COR-L47 (cell line): Measurements from ENCODE around the gene TMEM132D.

ENCODE experiments used
- DNase-seq: peaks from one replicate; lab custom pipeline; 2025; lab: John Stamatoyannopoulos, UW

The TMEM132D gene

DNA sequence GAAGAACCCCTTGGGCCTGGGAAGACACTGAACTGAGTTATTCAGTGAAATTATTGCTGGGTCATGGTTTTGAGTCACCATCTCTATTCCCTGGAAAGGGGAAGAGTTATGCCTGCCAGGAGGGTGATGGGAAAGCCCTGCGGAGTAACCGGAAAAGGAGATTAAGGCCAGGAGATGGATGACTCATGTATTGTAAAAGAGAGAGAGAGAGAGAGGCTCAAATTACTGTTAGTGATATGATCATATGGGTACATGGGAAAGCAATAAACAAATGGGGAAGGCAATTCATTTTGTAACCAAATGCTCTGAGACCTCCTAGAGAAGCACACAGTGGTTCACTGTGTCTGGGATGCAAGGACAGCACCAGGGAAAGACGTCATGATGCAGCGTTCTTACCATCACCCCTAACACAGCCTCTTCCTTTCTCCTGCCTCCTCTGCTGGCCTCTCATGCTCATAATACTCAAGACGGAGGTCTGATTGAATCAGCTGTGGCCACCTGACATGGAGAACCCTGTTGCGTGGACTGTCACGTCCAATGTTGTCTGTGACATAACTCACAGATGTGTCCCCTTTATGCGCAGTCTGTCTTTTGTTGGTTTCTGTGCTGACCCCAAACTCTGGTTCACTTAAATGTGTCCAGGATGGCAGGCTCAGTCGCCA lies 243.7 kb downstream of the TMEM132D start:
- DNase-seq: no peak

DNA sequence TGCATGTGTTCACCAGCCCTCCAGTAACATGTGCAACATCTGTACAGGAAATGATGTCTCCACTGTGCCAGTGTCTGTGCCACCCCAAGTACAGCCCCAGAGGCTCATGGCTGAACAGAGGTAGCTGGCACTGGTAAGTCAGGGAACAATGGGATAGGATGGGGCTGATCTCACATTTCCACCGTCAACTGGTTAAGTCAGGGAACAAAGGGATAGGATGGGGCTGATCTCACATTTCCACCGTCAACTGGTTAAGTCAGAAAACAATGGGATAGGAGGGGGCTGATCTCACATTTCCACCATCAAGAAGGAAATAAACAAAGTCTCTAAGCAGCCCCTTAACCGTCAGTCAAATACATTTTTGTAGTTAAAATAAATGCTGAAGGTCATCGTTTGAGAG lies 246.6 kb downstream of the TMEM132D start:
- no peak for DNase-seq

DNA sequence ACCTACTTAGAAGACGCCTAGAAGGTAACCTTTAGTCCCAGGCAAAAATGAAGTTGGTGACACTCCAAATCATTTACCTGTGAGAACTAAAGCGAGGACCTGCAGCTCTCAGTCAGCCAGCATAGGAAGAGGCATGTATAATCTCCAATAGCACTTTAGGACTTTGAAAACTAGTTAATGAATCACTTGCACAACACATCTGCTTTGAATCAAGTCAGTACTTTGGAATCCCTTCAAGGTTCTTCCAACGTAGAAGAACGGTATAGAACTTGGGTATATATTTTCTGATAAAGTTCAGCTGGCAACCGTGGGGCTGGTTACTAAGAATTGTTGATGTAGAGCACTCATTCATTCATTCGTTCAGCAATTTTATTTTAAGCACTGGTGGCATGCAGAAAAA lies 251.9 kb downstream of the TMEM132D start:
- no peak for DNase-seq

DNA sequence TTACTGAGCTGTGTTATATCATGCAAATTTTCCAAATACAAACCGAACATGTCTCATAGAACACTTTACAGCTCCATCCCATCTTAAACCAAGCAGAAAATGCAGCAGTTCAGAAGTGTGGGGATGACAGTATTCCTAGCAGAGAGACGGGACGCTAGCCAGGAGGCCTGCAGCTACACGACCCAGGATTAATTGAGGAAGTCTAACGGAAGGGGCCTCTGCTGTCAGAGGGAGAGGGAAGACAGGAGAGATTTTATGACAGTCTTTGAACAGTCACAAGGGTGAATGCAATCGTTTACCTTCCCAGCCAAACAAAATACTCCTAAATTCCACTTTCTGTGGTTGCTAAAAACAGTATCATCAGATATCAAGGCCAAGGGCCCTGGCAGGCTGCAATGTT lies 261.9 kb downstream of the TMEM132D start:
- DNase-seq: no peak

DNA sequence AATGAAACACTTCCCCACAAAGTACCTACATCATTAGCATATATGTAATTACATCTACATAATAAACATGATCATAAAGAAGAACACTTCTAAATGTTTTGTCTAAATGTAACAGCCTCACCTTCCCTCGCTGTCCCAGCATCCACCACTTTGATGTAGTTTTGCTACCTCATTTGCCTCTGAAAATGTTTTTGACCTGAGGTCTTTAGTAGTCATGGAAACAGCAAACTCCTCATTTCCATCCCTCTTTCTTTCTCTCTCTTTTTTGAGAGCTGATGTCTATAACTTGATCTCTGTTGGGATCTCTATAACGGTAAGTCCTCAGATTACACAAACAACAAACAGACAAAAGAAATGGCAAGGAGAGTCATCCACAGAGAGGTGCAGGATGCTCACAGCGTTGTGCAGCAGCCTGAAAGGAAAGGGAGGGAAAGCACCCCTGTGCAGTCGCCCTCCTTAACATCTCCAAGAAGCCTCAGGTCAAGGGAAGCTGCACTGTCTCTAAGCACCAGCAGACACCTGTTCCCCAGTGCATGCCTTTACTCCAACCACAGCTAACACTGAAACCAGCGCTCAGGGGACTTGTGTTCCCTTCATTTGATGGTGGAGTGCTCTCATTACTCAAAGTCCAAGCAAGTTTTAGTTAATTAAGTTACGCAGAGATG lies 268.7 kb downstream of the TMEM132D start:
- DNase-seq: no peak

DNA sequence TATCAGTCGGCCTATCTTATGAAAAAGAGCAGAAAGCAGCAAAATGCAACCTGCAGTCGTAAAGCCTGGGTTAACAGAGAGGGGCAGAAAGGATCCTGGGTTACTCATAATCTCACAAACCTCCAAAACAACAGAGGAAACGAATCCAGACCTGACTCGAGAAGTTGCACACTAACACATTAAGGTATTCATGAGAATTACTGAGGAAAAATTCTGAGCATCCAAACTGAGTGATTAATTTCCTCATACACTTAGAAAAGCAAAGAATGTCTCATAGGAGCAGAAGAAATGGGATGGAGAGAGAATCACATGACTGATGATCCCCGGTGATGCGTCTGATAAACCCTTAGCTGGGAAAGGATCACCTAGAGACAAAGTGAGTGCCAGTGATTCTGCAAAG lies 272.5 kb downstream of the TMEM132D start:
- DNase-seq: no peak

DNA sequence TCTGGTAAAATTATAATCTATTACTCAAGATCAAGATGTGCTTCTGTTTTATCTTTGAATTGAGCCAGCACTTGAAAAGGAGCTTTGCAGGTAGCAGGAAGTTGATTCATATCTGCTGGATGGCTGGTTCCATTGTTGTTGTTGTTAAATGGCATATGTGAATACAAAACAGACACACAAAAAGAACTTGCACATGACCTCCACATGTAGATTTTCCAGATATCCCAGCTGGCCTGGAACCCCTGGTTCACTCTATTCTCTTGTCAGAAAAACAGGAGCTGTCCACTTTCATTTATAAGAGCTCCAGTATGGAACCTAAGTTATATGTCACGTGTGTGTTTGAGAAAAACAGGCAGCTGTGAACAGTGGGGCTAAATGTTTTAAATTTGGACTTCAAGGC lies 273.9 kb downstream of the TMEM132D start:
- no peak for DNase-seq

DNA sequence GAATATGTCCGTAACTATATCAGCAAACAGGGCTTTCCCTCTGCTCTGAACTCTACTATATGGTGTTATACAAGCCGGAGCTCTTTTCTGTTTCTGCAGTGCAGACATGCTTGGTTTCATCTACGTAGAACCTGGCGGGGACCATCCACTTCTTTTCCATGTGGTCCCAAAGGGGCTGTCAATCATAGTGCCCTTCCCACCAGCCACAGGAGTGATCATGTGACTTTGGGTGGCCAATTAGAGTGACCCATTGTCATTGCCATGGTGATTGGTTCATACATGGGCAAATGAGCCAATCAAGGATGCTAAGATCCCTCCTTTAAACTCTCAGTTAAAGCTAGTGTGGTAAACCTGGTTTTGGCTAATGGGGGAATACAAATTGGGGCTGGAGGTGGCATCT lies 281.3 kb downstream of the TMEM132D start:
- no peak for DNase-seq

DNA sequence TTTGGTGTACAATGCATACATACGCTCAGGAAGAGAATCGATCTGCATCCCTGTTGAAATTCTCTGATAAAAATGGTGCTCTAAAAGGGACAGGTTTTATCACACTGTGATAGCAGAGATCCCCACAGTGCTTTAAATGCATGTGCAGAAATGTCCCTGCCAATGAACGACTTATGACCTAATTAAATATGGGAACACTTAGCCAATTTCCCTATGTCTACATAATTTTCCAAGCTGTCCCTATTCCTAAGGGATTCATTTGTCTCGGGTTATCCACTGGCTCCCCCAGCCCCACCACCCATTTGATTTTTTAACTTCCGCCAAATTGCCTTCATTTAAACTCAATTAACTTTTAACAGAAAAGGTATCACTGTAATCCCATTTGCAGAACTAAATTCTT lies 284.6 kb downstream of the TMEM132D start:
- DNase-seq: no peak

DNA sequence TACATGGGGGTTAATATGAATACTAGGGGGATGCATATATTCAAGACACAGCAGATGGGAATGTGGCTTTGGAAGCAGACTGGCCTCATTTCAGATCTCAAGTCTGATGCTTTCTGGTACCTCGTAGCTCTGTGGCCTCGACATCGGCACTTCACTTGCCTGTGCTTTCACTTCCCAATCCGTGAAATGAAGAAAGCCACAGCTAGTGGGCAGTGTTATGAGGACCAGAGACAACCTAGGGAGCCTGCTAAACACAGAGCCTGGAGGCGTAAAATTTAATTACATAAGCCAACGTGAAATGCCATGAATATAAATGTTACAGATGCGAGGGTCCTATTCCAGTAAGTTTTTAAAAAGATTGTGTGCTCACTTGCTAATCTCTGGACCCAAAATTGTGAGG lies 286.0 kb downstream of the TMEM132D start:
- DNase-seq: no peak

DNA sequence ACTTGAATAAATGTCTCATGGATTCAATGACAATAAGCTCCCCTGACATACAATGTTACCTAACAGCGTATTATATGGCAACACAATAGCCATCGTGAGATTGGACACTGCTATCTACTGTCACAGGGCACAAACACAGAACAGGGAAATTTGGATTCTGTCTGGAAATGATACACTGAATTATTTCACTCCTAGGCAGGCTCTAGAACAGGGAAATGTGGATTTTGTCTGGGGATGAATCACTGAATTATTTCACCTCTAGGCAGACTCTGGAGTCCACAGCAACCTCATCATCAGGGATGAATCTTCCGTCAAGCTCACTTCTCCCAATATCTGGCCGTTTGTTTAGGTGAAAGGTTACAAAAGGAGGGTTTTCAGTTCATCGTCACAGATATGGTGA lies 288.8 kb downstream of the TMEM132D start:
- DNase-seq: no peak

DNA sequence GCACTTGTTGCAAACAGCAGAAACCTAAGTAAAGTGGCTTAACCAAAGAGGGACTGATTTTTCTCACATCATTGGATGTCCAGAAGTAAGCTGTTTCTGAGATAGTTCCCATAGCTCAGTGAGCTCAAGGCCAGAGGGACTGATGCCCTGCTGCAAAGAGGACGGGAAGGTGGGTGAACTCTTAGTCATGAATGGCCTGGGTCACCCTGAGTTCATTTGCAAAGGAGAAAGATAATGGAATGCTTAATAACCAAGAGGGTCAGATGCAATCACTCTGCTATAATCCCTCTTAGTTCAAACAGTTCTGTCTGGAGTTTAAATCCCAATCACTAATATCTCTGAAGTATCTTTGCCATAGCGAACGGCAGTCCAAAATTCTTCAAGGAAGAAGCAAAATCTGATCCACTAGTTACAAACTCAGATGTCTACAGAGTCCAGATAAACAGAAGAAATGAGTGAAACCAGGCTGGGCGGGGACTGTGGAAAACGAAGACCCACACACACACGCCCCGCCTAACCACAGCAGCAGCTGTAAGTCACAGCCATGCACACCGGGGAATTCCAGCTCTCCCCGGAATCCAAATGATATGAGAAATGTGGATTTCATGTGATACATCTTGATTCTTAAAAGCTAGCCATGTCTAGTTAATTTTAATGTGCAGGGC lies 289.5 kb downstream of the TMEM132D start:
- DNase-seq: no peak

DNA sequence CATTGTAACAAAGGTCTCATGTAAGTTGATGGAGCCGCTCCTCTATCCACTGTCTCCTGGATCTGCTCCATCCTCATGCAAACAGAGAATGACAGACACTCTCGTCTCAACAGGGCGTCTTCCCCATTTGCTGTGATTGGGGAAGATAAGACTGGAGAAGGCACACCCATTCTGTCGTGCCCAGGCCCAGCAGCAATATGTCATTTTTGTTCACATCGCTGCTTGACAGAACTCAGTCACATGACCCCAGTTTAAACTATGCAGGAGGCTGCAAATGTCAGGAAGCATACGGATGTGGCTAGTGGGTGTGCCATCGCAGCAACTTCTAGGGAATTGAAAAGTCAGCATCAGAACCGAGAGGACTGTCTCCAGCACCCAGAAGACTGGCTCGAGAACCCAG lies 290.5 kb downstream of the TMEM132D start:
- no peak for DNase-seq

DNA sequence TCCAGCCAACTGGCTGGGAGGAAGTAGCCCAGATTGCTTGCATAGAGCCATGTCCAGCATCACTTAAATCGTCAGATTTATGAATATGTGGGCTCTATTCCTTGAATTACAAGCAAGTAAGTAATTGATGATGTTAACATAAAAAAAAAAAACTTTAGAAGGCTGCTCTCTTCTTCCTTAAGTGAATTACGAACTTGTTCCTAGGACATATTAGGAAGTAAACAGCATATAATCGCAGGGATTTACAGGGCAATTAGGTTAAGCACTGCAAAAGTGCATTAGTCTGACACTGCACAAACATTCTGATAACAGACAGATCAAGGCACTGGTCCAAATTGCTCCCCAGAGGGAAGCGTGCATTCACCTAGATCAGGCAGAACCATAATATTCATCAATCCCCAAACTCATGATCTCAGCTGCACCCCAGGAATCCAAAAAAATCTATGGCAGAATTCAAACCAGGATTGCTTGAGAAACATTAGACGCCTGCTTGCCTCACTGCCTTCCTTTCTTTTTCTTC lies 293.2 kb downstream of the TMEM132D start:
- DNase-seq: no peak

DNA sequence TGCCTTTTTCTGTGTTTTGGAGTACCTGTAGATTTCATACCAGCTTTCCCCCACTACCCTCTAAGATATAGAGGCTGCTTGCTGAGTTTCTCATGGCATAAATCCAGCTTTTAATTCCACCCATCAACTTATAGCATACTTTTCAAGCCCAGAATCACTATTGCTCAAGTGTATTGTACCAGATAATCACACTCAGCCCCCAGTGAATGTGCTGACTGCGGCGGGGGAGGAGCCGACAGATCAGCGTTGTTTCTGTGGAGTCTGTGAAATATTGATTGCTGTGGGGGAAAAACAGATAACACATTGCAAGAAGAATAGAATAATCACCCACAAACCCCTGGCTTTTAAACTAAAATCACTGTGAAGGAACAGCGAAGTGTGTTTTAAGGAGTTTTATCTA lies 296.1 kb downstream of the TMEM132D start:
- no peak for DNase-seq

DNA sequence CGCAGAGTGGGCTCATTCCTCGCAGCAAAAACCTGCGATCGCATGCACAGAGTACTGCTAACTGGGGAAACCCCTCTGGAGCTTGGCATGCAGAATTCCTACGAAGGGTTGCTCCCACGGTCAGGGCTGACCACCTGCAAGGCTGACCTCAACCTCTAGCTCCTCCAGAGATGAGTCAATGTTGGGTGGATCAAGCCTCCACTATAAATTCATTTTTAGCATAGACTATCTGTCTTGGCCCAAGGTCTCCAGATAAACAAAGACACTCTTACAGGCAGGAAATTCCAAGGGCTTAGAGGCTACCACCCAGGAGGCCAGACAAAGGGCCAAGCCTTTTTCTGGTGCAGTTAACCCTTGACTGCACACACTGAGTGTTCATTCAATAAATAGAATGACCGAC lies 296.5 kb downstream of the TMEM132D start:
- no peak for DNase-seq

DNA sequence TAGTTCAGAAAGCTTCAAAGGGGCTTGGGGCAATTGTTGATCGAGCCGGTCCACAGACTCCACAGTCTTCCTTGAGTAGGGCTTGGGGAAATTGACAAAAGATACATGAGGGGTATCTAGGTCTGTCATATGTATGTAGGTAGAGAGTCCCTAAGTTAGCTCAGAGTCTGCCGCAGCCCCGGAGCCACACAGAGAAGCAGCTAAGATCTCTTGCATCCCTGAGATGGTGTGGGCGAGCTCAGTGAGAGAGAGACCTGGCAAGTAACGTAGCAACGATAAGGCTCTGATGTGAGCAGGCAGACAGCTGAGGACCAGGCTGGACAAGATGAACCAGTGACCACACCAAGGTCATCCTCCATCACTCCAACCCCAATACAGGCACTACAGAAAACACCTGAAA lies 297.6 kb downstream of the TMEM132D start:
- DNase-seq: no peak

DNA sequence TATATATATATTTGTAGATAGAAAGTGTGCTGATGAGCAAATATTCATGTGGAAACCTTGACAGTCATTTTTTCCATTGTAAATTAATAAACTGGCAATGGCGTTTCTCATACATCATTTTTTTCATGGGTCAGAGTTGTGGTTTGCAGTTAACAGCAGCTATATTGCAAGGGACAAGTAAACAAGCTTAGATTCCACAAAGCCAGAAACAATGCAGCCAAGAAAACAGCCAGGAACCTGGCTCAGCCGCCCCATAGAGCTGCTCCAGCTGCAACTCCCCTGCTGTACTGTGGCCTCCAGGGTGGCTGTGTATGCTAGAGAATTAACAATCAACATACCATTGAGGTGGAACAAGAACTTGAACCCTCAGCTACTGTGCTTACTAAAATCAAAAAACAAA lies 298.2 kb downstream of the TMEM132D start:
- no peak for DNase-seq

DNA sequence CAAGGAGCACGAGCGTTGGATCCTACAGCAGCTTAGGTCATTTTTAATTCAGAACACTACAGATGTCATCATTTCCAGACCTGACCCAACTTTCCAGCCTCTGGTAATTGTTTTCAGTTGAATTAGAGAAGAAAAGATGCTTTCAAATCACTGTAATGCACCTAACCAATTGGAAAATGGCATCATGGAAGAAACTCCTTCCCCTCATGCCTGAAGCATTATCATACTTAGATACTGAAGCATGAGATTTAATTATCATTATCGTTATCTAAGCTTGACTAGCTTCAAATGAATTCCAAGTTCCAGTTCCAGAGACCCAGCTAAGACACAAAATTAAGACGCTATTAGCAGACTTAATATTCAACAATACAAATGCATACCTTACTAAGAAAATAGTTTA lies 299.3 kb downstream of the TMEM132D start:
- no peak for DNase-seq

DNA sequence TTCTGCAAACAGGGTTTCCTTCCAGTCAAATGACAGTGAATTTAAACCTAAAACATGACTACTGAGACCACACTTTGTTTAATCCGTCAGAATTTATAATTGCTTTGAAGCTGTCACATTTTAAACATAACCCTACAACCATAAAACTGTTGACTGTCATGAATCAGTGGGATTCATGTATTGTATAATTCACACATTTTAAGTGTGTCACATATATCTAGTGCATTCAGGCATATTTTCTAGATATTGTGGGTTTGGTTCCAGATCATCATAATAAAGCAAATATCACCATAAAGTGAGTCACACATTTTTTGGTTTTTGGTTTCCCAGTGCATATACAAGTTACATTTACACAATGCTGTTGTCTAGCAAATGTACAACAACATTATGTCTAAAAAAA lies 304.4 kb downstream of the TMEM132D start:
- DNase-seq: no peak

DNA sequence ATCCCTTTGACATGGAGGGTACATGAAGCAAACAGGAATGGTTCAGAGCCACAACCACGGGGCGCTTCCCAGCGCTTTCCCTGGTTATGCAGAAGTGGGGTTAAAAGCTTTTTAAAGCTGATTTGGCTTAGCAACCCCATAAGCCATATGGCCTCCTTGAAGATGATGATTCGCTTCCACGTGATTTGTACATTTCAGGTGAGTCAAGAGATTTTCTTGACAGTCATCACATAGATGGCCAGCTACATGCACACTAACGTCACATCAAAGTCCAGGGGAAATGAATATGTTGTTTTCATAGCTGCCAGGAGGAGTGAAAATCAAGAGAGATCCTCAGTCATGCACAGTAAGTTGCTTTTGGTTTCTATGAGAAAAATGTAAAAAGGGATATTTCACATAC lies 309.7 kb downstream of the TMEM132D start:
- no peak for DNase-seq

DNA sequence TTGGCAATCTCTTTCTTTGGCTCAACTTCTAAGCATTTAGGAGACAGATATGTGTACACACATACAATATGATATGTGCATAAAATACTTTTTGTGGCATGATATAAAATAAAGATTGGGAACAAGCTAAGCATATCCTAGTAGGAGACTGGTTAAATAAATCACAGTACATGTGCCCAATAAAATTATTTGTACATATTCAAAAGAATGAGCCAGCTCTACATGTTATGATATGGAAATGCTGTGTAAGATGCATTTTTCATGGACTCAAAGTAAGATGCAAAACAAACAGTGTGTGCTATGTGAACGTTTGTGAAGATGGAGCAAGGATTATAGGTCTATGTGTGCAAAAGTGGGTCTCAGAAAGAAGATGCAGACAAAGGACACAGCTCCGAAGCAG lies 311.4 kb downstream of the TMEM132D start:
- no peak for DNase-seq

DNA sequence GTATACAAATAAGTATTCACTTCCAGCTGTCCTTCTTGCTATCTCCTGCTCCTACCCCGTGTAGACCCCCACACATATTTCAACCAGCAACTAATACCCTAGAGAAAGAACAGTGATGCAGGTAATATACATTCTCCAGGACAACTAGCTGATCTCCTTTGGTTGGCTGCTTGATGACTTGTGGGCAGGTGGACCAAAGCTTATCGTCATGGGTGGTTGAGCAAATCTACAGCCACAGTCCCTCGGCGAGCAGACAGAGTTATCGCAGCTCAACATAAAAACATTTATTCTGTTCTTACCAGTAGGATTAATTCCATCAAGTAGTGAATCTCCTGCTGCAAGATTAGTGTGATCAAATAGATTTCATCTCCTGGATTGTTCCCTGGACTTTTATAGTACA lies 314.3 kb downstream of the TMEM132D start:
- no peak for DNase-seq
